Amygdala (tissue), 56 donors: ENCODE data around the gene KCNQ1OT1.
"Not testable (repeated sequence)": the region's sequence is repeated elsewhere in the genome, so short reads cannot be mapped to it uniquely, and the experiment has no call there.

Experiments
- DNase-seq, 56 donors: peaks; one replicate each; lab custom pipeline; 2025; lab: John Stamatoyannopoulos, UW

Gene KCNQ1OT1

DNA sequence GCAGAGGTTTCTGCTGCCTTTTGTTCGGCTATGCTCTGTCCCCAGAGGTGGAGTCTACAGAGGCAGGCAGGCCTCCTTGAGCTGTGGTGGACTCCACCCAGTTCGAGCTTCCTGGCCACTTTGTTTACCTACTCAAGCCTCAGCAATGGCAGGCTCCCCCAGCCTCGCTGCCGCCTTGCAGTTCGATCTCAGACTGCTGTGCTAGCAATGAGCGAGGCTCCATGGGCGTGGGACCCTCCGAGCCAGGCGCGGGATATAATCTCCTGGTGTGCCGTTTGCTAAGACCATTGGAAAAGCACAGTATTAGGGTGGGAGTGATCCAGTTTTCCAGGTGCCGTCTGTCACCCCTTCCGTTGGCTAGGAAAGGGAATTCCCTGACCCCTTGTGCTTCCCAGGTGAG is 60.0 kb downstream of the KCNQ1OT1 start:
- DNase-seq: not testable (repeated sequence)

DNA sequence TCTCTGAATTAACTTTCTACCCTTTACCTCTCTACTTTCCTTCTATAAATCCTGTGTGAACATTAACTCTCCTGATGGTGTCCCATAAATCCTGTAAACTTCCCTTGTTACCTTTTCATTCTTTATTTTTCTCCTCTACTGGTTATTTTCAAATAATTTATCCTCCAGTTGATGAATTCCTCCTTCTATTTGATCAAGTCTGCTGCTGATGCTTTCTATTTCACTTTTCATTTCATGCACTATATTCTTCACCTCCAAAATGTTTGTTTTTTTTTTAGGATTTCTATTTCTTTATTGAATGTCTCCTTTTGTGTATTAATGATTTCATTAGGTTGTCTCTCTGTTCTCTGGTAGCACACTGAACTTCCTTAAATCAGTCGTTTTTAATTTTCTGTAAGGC is 68.6 kb downstream of the KCNQ1OT1 start:
- no peak for DNase-seq

DNA sequence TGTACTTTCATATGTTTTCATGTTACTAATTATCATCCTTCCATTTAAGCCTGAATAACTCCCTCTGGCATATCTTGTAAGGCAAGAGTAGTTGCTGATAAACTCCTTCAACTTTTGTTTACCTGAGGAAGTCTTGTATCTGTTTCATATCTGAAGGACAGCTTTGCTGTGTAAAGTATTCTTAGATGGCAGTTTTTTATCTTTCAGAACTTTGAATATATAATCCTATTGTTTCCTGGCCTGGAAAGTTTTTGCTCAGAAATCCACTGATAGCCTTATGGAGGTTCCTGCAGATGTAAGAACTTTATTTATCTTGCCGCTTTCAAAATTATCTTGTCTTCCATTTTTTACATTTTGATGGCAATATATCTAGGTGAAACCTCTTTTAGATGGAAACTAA is 69.1 kb downstream of the KCNQ1OT1 start:
- no peak for DNase-seq

DNA sequence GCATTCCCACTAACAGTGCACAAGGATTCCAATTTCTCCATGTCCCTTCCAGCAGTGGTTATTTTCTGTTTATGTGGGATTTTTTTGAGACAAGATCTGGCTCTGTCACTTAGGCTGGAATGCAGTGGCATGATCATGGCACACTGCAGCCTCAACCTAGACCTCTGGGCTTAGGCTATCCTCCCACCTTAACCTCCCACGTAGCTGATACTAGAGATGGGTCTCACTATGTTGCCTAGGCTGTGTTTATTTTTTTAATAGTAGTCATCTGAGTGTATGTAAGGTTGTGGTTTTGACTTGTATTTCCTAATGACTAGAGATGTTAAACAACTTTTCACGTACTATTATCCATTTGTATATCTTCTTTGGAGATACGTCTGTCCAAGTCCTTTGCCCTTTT is 74.6 kb downstream of the KCNQ1OT1 start:
- DNase-seq: no peak

DNA sequence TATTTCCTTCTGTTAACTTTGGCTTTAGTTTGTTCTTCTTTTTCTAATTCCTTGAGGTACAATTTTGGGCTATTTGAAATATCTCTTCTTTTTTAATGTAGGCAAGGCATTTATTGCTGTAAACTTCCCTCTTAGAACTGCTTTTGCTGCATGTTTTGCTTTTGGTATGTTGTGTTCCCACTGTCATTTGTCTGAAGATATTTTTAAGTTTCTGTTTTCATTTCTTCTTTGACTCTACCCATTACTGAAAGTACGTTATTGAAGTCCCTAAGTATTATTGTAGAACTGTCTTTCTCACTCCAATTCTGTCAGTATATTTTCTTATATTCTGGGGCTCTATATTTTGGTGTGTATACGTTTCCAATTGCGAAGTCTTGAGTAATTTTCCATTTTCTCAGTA is 77.9 kb downstream of the KCNQ1OT1 start:
- DNase-seq: no peak

DNA sequence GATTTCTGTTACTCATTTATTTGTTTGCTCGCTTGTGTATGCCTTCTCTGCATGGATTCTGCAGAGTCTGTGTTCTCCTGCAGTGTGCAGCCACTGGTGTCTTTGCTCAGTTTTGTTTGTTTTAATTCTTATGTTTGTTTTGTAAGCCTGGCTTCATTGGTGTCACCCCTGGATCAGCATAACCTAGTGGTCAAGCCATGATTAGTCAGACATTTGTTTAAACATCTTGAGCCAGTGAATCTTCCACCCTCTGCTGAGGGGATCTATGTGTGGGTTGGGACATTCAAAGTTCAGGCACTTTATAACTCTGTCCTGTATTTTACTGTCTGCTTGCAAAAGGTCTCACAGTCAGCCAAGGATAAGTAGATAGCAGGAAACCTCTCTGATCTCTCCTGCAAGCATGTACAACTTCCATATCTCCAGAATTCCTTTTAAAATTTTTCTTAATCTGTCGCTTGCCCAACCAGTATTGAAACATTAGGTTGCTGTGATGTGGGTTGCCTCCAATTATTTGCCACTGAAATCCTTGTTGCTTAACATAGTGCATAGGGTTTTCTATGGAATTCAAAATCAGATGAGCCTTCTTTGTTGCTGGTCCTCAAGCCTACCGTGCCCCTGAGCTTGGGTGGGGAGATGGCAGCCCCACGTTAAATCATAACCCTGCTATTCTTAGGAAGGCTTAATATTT is 86.8 kb downstream of the KCNQ1OT1 start:
- DNase-seq: no peak

DNA sequence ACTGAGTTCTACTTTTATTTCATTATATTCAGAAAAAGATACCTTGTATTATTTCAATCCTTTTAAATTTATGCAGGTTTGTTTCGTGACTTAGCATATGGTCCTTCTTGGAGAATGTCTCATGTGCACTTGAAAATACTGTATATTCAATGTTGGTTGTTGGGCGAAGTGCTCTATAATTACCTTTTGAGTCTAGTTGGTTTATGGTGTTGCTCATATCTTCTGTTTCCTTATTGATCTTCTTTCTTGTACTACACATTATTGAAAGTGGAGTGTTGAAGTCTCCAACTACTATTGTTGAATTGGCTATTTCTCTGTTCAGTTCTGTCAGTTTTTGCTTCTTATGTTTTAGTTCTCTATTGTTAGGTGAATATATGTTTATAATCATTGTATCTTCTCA is 90.4 kb downstream of the KCNQ1OT1 start:
- no peak for DNase-seq

DNA sequence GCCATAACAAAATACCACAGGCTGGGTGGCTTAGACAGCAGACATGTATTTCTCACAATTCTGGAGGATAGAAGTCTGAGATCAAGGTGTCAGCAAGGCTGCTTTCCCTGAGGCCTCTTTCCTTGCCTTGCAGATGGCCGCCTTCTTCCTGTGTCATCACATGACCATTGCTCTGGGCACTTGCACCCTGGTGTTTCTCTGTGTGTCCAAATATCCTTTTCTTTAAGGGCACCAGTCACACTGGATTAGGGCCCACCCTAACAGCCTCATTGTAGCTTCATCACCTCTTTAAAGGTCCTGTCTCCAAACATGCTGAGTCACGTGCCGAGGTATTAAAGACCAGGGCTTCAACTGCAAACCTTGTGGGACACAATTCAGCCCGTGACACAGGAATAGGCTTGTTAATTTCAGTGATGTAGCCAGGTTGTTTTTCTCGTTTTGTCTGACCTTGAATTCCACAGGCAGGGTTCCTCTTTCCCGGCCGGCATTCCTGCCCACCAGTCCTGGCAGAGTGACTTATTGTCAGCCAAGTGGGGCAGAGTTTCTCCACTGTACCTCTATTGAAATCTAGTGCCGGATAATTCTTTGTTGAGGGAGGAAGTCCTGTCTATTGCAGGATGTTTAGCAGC is 100.1 kb downstream of the KCNQ1OT1 start:
- DNase-seq: no peak

DNA sequence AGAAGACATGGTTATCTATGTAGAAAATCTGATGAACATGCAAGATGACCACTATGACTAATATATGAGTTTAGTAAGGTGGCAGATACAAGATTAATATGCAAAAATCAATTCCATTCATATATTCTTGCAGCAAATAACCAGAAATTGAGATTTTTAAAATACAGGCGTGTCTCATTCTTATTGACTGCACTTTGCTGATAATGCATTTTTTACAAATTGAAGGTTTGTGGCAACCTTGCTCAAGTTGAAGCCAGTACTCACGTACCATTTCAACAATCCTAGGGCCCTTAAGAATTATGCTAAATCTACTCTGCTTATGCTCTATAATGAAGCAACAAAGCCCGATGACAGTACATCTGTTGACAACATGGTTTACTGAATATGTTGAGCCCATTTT is 104.6 kb downstream of the KCNQ1OT1 start:
- no peak for DNase-seq

DNA sequence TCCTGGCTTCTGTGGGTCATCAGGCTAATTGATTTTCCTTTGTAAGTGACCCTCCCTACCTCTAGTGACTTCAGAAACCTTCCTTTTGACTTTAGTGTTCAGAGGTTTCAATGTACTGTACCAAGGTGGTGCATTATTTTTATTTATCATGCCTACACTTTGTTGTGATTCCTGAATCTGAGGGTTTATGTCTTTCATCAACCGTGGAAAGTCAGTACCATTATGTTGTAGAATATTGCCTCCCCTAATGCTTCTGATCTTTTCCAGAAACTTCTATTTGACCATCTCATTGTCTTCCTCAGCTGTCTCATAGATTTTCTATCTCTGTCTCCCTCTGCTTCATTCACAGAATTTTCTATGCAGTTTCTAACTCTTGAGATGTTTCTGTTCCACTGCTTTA is 105.5 kb downstream of the KCNQ1OT1 start:
- no peak for DNase-seq

DNA sequence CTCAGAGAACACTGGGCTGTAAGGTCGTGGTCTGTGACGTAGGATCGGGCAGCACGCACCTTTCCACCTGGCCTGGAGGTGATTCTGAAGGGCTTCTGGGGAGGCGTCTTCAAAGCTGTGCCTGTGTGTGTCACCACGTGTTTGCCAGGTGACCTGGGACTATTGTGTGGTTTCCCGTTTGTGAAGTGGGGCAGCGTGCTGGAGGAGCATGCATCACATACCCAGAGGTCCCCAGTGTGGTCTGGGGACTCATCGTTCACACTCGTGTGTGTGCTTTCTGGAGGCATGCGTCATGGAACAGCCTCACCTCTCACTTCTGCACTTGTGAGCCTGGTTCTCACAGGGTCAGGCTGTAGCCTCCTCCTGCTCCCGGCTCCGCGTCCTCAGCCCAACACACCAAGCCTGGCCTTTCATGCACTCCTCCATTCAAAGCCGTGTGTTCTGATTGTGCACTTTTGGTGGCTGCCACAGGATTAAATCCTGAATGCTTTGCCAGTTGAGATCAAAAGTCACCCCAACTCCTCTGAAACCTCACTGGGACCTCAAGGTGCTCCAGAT is 106.3 kb downstream of the KCNQ1OT1 start:
- DNase-seq: no peak

DNA sequence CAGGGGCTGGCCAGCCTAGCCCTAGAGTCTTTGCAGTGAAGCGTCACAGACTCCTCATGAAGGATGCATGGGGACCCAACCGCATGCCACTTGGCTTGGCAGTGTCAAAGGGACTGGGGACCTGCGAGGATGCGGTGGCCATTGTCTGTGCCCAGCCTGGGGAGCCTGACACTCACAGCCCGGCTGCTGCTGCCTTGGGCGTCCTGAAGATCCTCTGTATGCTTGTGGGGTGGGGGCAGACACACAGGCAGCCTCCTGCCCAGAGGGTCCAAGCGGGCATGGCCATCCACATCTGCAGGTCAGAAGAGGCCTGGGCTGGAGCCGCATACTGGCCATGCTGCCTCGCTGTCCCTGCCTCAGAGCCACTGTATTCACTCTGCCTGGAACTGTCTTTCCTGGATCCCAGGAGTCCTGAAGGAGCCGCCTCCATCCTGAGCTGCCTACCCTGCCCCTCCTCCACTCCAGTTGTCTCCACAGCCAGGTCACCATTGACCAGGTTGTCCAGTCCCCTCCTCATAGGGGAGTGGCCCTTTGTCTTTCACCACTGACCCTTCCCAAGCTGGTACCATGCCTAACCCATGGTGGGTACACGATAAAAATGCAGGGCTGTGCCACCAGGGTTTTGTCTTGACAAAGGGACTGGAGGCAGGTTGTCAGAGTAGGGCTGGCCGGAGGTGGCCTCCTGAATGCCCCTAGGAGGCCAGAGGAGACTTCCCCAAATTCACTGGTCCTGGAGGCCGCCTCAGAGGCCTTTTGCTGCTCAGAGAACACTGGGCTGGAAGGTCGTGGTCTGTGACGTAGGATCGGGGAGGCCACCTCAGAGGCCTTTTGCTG is 107.0 kb downstream of the KCNQ1OT1 start:
- DNase-seq: no peak

DNA sequence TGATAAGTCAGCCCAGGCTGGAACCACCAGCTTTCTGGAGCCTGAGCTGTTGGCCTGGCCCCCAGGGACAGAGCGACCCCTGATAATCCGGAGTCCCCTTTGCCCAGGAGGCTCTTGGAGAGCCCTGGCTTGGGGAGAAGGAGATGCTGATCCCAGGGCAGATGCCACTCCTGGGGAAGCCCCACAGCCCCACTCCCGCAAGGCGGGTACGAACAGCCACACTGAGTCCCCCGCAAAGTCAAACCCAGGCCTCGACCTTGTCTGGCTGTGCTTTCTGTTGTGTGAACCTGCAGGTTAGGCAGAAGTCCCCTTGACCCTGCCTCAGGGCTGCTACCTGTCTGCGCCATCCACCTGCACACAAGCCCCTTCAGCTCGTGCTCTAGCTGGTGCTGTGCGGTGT is 108.0 kb downstream of the KCNQ1OT1 start:
- no peak for DNase-seq

DNA sequence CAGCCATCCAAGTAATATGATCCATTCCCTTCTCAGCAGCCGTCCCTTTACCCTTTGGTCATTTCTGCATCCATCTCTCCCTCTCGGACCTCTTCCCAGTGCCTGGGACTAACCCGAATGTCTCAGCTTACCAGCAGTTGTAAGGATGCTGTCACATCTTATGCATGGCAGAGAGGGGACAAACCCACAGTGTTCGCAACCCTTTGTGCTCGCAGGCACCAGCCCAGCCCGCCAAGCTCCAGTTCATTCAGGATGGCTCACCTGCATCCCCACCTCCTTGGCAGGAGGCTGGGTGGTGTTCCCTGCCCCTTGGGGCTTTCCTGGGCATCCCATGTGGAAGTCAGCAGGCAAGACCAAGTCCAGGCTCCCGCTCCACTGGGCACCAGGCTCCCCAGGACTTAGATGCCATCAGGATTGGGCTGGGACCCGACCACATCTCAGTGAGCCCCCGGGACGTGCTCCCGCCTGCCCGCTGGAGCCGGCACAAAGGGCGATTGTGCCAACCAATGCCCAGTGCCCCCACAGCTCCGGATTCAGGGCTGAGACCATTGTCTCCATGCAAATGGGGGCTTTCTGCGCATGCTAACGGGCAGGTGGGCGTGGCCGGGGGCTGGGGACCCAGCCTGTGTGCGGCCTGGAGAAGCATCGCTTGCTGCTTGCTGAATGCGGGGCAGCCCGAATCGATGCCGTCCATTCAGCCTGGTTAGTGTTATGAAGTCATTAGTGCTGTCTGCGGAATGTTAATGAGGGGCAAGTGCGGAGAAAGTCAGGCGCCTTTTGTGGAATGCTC is 108.6 kb downstream of the KCNQ1OT1 start:
- DNase-seq: peak in 51 of 56 donors; percentile 39 to 91 (median 75)

DNA sequence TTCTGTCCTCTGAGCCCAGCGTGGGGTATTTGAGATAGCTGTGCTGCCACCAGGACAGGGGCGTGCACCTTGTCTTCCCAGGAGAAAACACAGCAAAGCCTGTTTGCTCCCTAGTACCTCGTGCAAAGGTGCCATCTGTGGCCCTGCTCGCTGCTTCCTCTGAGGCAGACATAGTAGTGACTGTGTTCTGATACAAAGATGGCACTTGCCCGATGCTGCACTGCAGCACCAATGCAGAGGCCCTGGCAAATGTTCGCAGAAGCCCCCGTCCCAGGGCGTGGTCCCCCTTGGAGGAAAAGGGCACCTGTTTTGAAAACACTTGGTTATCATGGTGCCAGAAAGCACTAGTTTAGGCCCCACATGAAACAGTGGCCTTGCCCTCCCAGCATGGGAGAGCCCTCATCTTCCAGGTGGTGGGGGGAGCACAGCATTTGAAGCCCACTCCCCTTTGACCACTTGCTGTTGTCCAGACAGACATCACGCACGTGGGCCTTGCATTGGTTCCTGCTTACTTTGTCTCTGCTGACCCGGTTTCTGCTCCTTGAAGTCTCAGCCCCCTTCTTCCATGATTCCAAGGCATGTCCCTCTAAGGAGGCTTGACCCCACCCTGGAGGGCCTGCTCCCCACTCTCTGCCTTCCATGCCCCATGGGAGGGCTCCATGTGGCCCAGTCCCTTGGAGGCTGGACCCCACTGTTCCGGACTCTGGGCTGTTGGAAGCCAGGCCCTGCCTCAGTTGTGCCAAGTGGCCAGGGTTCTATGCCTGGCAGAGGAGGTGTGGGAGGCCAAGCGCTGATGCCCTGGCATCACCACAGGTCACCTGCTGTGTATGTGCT is 109.4 kb downstream of the KCNQ1OT1 start:
- DNase-seq: no peak

DNA sequence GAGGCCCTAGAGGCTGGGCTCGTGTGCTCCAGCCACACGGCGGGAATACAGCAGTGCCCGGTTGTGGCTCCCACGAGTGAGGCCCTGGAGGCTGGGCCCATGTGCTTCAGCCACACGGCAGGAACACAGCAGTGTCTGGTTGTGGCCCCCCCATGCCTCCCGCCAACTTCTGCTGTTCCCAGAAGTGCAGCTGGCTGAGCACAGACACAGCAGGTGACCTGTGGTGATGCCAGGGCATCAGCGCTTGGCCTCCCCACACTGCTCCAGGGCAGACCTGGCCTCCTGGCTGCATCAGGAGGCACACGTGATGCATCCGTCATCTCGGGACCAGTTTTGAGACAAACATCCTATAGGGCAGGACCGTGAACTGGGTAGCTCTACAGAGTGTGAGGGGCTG is 110.3 kb downstream of the KCNQ1OT1 start:
- DNase-seq: no peak

DNA sequence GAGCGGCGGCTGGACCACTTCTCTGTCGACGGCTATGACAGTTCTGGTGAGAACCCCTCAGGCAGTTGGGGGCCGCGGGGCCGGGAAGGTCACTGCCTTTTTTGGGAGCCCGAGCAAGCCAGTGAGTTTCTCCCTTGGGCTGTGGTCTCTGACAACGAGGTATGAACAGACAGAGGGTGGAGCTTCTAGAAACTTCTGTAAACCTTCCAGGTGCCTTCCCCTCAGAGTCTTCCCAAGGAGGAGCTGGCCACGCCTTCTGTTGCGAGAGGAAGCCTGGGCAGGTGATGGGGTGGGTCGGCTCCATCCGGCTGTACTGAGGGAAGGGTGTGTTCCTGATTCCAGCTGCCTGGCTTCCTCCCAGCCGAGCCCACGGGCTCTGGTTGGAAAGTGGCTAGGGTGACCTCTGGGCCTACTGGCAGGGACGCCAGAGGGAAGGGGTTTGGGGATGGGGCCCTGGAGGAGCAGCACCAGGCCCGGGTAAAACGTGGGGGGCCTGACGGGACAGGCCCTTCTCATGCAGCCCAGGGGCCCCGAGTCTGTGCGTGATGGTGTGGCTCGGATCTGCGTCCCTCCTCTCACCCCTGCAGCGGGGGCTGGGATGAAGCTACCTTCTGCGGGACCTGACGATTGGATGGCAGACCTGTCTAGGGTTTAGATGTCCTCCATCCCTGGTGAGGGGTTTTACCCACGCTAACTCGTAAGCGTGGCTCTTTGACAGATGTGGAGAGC is 110.8 kb downstream of the KCNQ1OT1 start:
- no peak for DNase-seq

DNA sequence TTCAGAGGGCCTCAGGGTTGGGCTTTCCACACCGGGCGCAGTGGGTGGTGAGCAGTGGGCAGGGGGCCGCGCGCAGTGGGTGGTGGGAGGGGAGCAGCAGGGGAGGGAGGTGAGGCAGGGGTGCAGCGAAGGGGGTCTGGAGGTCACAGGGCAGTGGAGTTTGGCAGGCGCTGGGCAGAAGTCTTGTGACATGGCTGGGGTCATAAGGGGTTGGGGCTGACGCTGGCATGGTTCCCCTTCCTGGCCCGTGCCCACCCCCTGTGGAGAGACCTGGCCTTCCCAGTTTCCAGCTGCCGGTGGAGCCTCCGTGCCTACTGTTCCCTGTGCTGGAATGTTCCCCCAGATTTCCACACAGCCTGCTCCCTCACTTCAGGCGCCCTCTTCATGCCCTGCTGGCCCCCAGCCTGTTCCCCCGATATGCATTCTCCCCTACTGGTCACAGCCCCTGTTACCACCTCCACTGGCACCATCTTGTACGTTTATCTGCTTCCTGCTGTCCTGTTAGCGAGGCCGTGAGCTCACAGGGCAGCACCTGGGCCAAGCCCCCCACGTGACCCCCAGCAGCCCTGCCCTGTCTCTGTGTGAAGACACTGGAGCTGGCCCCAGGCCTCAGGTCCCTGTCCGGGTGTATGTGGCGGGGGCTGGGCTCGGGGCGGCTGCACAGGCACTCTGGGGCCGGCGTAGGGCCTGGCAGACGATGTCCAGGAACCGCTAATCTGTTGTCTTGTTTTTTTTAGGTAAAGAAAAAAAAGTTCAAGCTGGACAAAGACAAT is 111.6 kb downstream of the KCNQ1OT1 start:
- no peak for DNase-seq
